Body of pancreas (tissue), 4 donors: Measurements from ENCODE around the gene SHC1. TPM values are rescaled to one million over a fixed set of nuclear protein-coding genes. Genes with fewer than 3 reads are reported as not detected.
"Not testable (repeated sequence)": the region's sequence is repeated elsewhere in the genome, so short reads cannot be mapped to it uniquely, and the experiment has no call there.

Experiments used
- ATAC-seq: fragments of 150-250 bp; one replicate; pipeline ENCODE4 v1.9.1; 2016
- DNase-seq, 4 donors: peaks; one replicate each; pipeline ENCODE4 v3.0.0-alpha.2; 2019
- H3K27ac ChIP-seq, 4 donors: fragments of 200-600 bp; sonication (generic); 1 replicate in 3 of 4; 2 replicates in 1 of 4; pipeline versions ENCODE4 v1.5.1 to v1.6.1; 2016 to 2019; ENCODE audit warnings: mild to moderate bottlenecking in 1 of 4, mixed read lengths in 1 of 4, moderate library complexity in 1 of 4
- H3K27me3 ChIP-seq, 2 donors: fragments of 200-600 bp; sonication (generic); one replicate each; pipeline ENCODE4 v1.6.0; 2016; ENCODE audit warnings: mild to moderate bottlenecking in 1 of 2
- H3K36me3 ChIP-seq, 2 donors: fragments of 200-600 bp; sonication (generic); replicated peaks in 1 of 2; 2 replicates each; pipeline ENCODE4 v1.5.1; 2016; ENCODE audit warnings: low read depth in 2 of 2; ENCODE audit not compliant: insufficient read depth in 1 of 2
- H3K4me1 ChIP-seq: fragments of 200-600 bp; sonication (generic); one replicate; pipeline ENCODE4 v1.6.0; 2016
- H3K4me3 ChIP-seq, 2 donors: fragments of 200-600 bp; sonication (generic); 1 replicate in 1 of 2; 2 replicates in 1 of 2; pipeline ENCODE4 v1.5.1; 2016 to 2019
- H3K9me3 ChIP-seq, 3 donors: fragments of 200-600 bp; sonication (generic); 1 replicate in 2 of 3; 2 replicates in 1 of 3; pipeline ENCODE4 v1.5.1; 2016
- POLR2A ChIP-seq, 3 donors: fragments of 450-650 bp; IDR thresholded peaks; one replicate each; pipeline ENCODE4 v1.6.1; 2016; ENCODE audit warnings: antibody characterized with exemption in 3 of 3, mild to moderate bottlenecking in 2 of 3
- WGBS, 2 donors: methylation state at CpG; one replicate each; pipeline ENCODE4 v1.1.5; 2017; 5-methylcytosine and 5-hydroxymethylcytosine counted together
- intact Hi-C: fragments of 100-400 bp; cut with DNase I; formaldehyde crosslinking; loops from one replicate; pipeline ENCODE4 v1.15.1; 2023
- total RNA-seq, 2 donors: library from RNA; depleted of rRNA; stranded (reverse); fragments of >200 nt; gene quantifications; one replicate each; pipeline ENCODE4 v1.1.0, GENCODE V29; 2016
- TF ChIP-seq, protein P1 (sequence below), 7 experiments: fragments of 450-650 bp in 4 of 7; fragments of 200-600 bp in 3 of 7; sonication (generic) in 3 of 7; IDR thresholded peaks; one replicate each; pipeline ENCODE4 v1.5.1; 2016 to 2019; ENCODE audit warnings: antibody characterized with exemption in 7 of 7

SHC1 gene
- total RNA-seq, 2 donors from 2014 or later: 38.1 to 45.5 TPM

DNA sequence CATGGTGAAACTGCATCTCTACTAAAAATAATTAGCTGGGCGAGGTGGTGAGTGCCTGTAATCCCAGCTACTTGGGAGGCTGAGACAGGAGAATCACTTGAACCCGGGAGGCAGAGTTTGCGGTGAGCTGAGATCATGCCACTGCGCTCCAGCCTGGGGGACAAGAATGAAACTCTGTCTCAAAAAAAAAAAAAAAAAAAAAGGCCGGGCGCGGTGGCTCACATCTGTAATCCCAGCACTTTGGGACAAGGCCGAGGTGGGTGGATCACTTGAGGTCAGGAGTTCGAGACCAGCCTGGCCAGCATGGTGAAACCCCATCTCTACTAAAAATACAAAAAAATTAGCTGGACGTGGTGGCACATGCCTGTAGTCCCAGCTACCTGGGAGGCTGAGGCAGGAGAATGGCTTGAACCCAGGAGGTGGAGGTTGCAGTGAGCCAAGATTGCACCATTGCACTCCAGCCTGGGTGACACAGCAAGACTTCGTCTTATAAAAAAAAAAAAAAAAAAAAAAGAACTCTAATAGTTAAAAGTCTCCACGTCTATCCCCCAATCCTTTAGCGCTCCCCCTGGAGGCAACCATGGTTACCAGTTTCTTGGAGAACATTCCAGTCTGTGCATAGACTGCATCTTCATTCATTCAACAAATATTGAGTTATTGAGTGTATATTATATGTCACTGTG is 24.9 kb upstream of the SHC1 start:
- TF ChIP-seq, protein P1, sequence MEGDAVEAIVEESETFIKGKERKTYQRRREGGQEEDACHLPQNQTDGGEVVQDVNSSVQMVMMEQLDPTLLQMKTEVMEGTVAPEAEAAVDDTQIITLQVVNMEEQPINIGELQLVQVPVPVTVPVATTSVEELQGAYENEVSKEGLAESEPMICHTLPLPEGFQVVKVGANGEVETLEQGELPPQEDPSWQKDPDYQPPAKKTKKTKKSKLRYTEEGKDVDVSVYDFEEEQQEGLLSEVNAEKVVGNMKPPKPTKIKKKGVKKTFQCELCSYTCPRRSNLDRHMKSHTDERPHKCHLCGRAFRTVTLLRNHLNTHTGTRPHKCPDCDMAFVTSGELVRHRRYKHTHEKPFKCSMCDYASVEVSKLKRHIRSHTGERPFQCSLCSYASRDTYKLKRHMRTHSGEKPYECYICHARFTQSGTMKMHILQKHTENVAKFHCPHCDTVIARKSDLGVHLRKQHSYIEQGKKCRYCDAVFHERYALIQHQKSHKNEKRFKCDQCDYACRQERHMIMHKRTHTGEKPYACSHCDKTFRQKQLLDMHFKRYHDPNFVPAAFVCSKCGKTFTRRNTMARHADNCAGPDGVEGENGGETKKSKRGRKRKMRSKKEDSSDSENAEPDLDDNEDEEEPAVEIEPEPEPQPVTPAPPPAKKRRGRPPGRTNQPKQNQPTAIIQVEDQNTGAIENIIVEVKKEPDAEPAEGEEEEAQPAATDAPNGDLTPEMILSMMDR (IDR thresholded peaks at IDR 0.05): peak in 5 of 7 experiments; percentile 19 to 51 (median 42)
- H3K36me3 ChIP-seq, intact Hi-C loops, H3K9me3 ChIP-seq, H3K27me3 ChIP-seq, H3K4me3 ChIP-seq: not testable (repeated sequence)
- DNase-seq (peak; percentile 70 to 75 (median 73)), ATAC-seq (peak; percentile 25)
- Histone ChIP-seq H3K4me1 (peaks cover 34% of the 10 kb centered on the region), H3K27ac (peak overlapping the region in 1 of 4 donors; percentile 8)
- 50 to 58% methylated on average over 13 of the region's 13 CpGs for WGBS, 2 donors

DNA sequence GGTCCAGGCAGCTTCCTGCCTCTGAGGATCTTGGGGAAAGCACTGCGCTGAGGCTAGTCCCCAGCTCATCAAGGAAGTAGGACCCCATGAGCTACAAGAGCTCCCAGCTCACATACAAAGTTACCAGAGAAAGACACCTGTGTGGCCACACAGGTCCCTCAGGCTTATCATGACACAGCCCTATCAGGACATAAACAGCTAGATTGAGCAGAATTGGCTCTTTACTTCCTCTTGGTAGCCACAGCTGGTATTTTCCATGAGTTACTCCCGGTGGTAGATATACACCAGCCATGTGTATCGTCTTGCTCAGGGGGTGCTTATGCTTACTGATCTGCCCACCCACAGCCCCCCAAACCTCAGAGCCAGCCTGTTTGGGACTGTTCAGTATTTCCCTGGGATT is 24.0 kb upstream of the SHC1 start:
- Histone ChIP-seq H3K27me3 (no peaks in the 10 kb centered on the region), H3K9me3 (no peaks in the 10 kb centered on the region), H3K4me1 (peaks cover 27% of the 10 kb centered on the region), H3K4me3 (no peak overlapping the region), H3K27ac (peak overlapping the region in 2 of 4 donors; percentile 8 to 13), H3K36me3 (no peaks in the 10 kb centered on the region)
- intact Hi-C loops: no loop called here
- WGBS, 2 donors: 39 to 45% methylated on average over 3 of the region's 3 CpGs
- TF ChIP-seq POLR2A (IDR thresholded peaks at IDR 0.05): no peak
- TF ChIP-seq, protein P1 (IDR thresholded peaks at IDR 0.05): no peak
- DNase-seq (no peak), ATAC-seq (no peak)

DNA sequence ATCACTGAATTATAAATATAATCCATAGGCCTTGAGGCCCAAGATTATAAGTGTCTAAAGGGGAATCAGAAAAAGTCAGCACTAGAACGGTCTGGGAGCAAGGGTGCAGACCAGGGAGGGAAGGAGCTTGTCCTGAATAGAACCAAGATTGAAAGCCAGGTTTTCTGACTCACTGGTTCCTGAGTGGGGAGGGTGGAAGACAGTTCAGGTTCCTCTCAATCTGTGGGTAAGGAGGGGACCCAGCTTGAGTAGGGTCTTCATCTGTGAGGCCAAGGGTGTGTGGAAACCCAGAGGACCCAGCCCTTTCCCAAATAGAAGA is 23.7 kb upstream of the SHC1 start:
- TF ChIP-seq, protein P1 (IDR thresholded peaks at IDR 0.05): no peak
- no peak for TF ChIP-seq POLR2A (IDR thresholded peaks at IDR 0.05)
- Histone ChIP-seq H3K4me1 (peaks cover 23% of the 10 kb centered on the region), H3K9me3 (no peaks in the 10 kb centered on the region), H3K4me3 (no peak overlapping the region), H3K36me3 (no peaks in the 10 kb centered on the region), H3K27me3 (no peaks in the 10 kb centered on the region), H3K27ac (peak overlapping the region in 1 of 4 donors; percentile 13)
- WGBS, 2 donors: 40 to 72% methylated on average over 1 of the region's 1 CpG
- intact Hi-C loops: no loop called here
- DNase-seq: no peak
- no peak for ATAC-seq

DNA sequence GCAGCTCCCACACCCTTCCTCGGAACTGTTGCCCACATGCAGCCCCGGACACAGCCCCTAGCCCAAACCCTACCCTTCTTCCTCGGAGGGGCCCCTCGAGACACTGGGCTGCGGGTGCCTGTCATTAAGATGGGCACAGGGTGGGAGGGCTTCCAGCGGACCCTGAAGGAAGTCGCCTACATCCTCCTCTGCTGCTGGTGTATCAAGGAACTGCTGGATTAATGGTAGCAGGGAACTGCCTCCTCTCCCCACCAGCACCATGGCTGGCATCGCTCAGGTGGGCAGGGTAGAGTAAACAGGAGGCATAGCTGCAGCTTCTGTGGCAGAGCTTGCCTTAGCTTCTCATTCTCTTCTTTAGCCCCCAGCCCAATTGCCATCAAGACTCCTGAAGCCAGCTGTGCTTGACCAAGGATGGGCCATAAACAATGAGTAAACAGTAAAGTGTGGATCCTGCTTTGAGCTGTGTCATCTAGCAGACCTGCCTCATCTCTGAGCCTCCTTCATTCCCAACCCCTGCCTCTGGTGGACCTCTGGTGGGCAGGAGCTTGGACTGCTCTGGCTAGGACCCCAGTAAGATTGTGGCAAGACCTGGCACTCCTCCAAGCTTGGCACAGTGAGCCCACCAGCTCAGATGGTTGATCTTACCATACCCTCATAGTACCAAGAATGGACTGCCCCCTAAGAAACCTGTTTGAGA is 23.2 kb upstream of the SHC1 start, which contains the start of gene LENEP:
Gene LENEP, plus strand, starts transcription at position 15 of the 697 bp plus-strand sequence. Its CDS starts 22 bp downstream, at position 37.
- TF ChIP-seq, protein P1 (IDR thresholded peaks at IDR 0.05): no peak
- no peak for TF ChIP-seq POLR2A (IDR thresholded peaks at IDR 0.05)
- ATAC-seq (no peak), DNase-seq (no peak)
- WGBS, 2 donors: 79% methylated on average over 8 of the region's 8 CpGs; no CpG with 5 or more reads in 1 of the 2 donors
- Histone ChIP-seq H3K36me3 (no peaks in the 10 kb centered on the region), H3K27ac (peak within 1 kb of the TSS in 1 of 4 donors; percentile 13), H3K4me1 (peaks cover 18% of the 10 kb centered on the region), H3K27me3 (no peaks in the 10 kb centered on the region), H3K4me3 (no peak within 1 kb of the TSS), H3K9me3 (no peaks in the 10 kb centered on the region)
- intact Hi-C loops: no loop called here
